Duodenal mucosa (tissue), 2 donors: Measurements from ENCODE around the gene LSM12.
"Not testable (repeated sequence)": the region's sequence is repeated elsewhere in the genome, so short reads cannot be mapped to it uniquely, and the experiment has no call there.

Experiments
- H3K27ac ChIP-seq: one replicate; pipeline ENCODE4 v1.7.0; 2013; ENCODE audit warnings: low read depth, low read length
- H3K27me3 ChIP-seq, 2 donors: one replicate each; pipeline ENCODE4 v1.7.0; 2013; ENCODE audit warnings: low read length in 2 of 2, control low read depth in 1 of 2; ENCODE audit not compliant: insufficient read depth in 2 of 2, control insufficient read depth in 1 of 2
- H3K36me3 ChIP-seq, 2 donors: one replicate each; pipeline ENCODE4 v1.7.0; 2013; ENCODE audit warnings: low read length in 2 of 2, control low read depth in 1 of 2; ENCODE audit not compliant: insufficient read depth in 2 of 2, control insufficient read depth in 1 of 2
- H3K4me1 ChIP-seq, 2 donors: one replicate each; pipeline ENCODE4 v1.7.0; 2013; ENCODE audit warnings: low read length in 2 of 2, control low read depth in 1 of 2; ENCODE audit not compliant: insufficient read depth in 2 of 2, control insufficient read depth in 1 of 2
- H3K4me3 ChIP-seq, 2 donors: one replicate each; pipeline ENCODE4 v1.7.0; 2013; ENCODE audit warnings: low read length in 2 of 2, low read depth in 1 of 2
- H3K9ac ChIP-seq, 2 donors: one replicate each; pipeline ENCODE4 v1.7.0; 2013; ENCODE audit warnings: low read length in 2 of 2, low read depth in 1 of 2
- H3K9me3 ChIP-seq, 2 donors: one replicate each; pipeline ENCODE4 v1.7.0; 2013; ENCODE audit warnings: low read length in 2 of 2, control low read depth in 1 of 2; ENCODE audit not compliant: control insufficient read depth in 1 of 2

The LSM12 gene

DNA sequence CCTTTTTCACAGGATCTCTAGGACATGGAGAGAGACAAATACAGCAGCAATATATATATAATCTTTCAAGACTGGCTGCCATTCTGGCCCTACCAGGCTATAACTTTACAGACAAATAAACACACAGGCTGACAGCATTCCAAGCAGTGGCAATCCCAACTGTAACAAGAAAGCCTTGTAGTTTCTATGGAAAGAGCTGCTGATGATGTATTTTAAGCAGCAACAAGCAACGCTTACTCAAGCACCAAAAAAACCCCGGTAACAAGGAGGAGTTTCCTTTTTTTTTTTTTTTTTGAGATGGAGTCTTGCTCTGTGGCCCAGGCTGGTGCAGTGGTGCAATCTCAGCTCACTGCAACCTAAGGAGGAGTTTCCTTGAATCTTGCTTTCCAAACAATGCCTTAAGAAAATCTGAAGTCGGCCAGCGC lies 23.2 kb downstream of the LSM12 start:
- Histone ChIP-seq H3K9ac (no peak overlapping the region), H3K4me3 (no peak overlapping the region), H3K4me1 (peaks cover 0 to 6% of the 10 kb centered on the region in 2 donors), H3K27me3 (no peaks in the 10 kb centered on the region), H3K9me3 (no peaks in the 10 kb centered on the region), H3K36me3 (peaks cover 8 to 26% of the 10 kb centered on the region in 2 donors), H3K27ac (no peak overlapping the region)

- peaks cover 0 to 6% of the 10 kb centered on the region in 2 donors for H3K4me1 ChIP-seq
Observed at GRCh38 chr17:44039829-44040635, 26.4 kb downstream of the LSM12 start.

DNA sequence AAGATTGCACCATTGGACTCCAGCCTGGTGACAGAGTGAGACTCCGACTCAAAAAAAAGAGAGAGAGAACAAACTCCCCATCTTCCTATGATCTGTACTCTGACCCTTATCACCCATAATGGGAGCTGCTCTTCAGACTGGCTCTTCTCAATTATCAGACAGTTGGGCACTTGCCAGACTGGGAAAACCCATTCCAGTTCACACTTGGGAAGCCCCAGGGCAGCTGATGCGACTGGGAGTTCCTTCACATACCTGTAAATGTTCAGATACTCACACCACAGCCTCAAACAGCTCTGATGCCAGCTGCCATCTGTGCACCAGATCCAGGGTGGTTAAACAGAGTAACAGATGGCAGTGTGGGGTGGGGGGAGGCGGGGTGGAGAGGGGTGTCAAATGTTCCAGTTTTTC lies 27.9 kb downstream of the LSM12 start:
- Histone ChIP-seq H3K9ac (no peak overlapping the region), H3K27ac (no peak overlapping the region), H3K4me1 (peaks cover 0 to 6% of the 10 kb centered on the region in 2 donors), H3K9me3 (no peaks in the 10 kb centered on the region), H3K27me3 (no peaks in the 10 kb centered on the region), H3K4me3 (no peak overlapping the region), H3K36me3 (peaks cover 30 to 41% of the 10 kb centered on the region in 2 donors)

More at GRCh38 chr17:44039829-44040635, 26.4 kb downstream of the LSM12 start:
- H3K36me3 ChIP-seq = peaks cover 25 to 37% of the 10 kb centered on the region in 2 donors
- no peaks in the 10 kb centered on the region for H3K27me3 ChIP-seq
- H3K9me3 ChIP-seq = no peaks in the 10 kb centered on the region
- no peak overlapping the region for H3K4me3 ChIP-seq
- H3K9ac ChIP-seq = no peak overlapping the region
- no peak overlapping the region for H3K27ac ChIP-seq

GRCh38 chr17:44037471-44037870 lies 29.0 kb downstream of the LSM12 start:
- Histone ChIP-seq H3K9ac (no peak overlapping the region), H3K36me3 (peaks cover 32 to 41% of the 10 kb centered on the region in 2 donors), H3K27ac (no peak overlapping the region), H3K4me3 (no peak overlapping the region), H3K4me1 (peaks cover 0 to 6% of the 10 kb centered on the region in 2 donors), H3K9me3 (no peaks in the 10 kb centered on the region), H3K27me3 (no peaks in the 10 kb centered on the region)

- H3K36me3 ChIP-seq = peaks cover 41 to 43% of the 10 kb centered on the region in 2 donors
- H3K27ac ChIP-seq, H3K9me3 ChIP-seq, H3K4me1 ChIP-seq, H3K4me3 ChIP-seq, H3K27me3 ChIP-seq, H3K9ac ChIP-seq: not testable (repeated sequence)
Observed at GRCh38 chr17:44034688-44035087, 31.8 kb downstream of the LSM12 start.

DNA sequence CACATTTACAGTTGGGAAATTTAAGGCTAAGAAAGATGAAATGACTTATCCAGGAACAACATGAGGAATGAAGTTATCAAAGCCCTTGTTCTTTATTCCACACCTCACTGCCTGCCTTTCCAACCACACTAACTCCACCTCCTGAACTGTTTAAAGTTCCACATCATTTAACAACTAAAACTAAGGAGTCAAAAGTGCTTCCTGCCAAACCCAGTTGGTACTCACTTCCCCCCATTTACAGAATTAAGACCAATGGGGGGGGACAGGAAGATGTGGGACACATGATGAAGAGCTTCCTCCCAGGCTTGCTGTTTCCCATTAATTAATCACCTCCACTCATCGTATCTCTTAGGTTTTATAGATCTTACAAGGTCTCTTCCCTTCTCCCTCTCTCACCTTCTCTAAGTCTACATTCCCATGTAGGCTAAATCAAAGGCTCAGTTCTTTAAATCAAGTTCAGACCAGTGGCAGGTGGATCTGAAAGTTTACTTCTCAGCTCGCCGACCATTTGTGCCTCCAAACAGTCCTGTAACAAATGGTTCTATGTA lies 32.5 kb downstream of the LSM12 start:
- no peak overlapping the region for H3K9ac ChIP-seq
- no peaks in the 10 kb centered on the region for H3K4me1 ChIP-seq
- no peaks in the 10 kb centered on the region for H3K27me3 ChIP-seq
- peaks cover 40 to 45% of the 10 kb centered on the region in 2 donors for H3K36me3 ChIP-seq
- H3K27ac ChIP-seq = no peak overlapping the region
- H3K4me3 ChIP-seq = no peak overlapping the region
- H3K9me3 ChIP-seq = no peaks in the 10 kb centered on the region

DNA sequence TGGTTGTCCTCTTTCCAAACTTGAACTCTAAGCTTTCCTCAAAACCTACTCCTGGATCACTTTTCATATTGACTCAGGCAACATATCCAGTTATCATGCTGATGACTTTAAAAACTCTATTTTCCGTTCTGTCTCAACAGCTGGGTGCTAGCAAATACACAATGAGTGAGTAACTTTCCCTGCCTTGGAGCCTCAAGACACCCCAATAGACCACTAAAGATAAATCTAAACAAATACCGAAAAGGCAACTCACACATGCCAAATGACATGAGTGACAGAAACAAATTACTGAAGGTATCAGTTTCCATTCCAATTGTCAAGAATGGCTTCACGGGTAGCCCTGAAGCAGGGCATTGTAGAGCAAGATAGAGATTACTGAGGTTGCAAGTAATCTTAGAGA lies 36.0 kb downstream of the LSM12 start:
- no peak overlapping the region for H3K27ac ChIP-seq

DNA sequence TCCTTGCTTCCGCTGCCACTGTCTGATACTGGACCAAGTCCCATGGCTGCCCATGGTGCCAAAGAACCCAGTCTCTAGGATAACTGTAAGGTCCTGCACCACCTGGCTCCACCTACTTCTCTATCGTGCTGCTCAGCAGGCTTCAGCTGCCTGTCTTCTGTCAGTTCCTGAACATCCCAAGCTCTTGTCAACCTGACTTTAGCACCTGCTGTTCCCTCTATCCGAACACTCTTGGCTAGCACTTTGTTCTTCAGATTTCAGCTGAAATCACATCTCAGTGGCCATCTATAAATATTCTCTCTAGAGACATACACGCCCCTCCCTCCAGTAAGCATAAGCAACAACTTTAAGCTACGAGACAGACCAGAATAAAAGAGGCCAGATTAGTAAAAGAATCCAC lies 36.7 kb downstream of the LSM12 start:
- H3K9ac ChIP-seq = no peak overlapping the region
- H3K27ac ChIP-seq = no peak overlapping the region
- no peaks in the 10 kb centered on the region for H3K4me1 ChIP-seq
- peaks cover 24 to 26% of the 10 kb centered on the region in 2 donors for H3K36me3 ChIP-seq
- H3K27me3 ChIP-seq = no peaks in the 10 kb centered on the region
- no peak overlapping the region for H3K4me3 ChIP-seq
- no peaks in the 10 kb centered on the region for H3K9me3 ChIP-seq

More for the DNA sequence above, 36.0 kb downstream of the LSM12 start:
- H3K9ac ChIP-seq = no peak overlapping the region
- H3K9me3 ChIP-seq = no peaks in the 10 kb centered on the region
- no peaks in the 10 kb centered on the region for H3K27me3 ChIP-seq
- H3K36me3 ChIP-seq = peaks cover 24 to 26% of the 10 kb centered on the region in 2 donors
- no peak overlapping the region for H3K4me3 ChIP-seq
- H3K4me1 ChIP-seq = no peaks in the 10 kb centered on the region

- no peak overlapping the region for H3K27ac ChIP-seq
- no peaks in the 10 kb centered on the region for H3K27me3 ChIP-seq
- H3K9me3 ChIP-seq = no peaks in the 10 kb centered on the region
- H3K4me3 ChIP-seq = no peak overlapping the region
- no peaks in the 10 kb centered on the region for H3K4me1 ChIP-seq
- no peak overlapping the region for H3K9ac ChIP-seq
- H3K36me3 ChIP-seq = peaks cover 10 to 19% of the 10 kb centered on the region in 2 donors
Observed at GRCh38 chr17:44024853-44025252, 41.6 kb downstream of the LSM12 start.

DNA sequence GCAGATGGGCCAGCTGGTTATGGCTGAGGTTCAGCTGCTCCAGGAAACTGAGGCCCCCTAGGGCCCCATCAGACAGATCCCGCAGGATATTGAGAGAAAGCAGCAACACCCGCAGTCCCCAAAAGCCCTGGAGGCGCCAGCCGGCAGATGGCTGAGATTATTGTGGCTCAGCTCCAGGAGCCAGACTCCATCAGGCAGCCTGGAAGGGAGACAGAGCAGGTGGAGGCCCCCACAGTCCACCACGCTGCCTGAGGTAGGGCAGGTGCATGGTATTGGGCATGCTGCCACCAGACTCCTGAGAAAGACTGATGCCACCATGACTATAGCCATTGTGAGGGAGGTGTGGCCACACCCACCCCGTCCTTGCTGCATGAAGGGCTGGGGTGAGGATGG lies 42.2 kb downstream of the LSM12 start:
- Histone ChIP-seq H3K9ac (no peak overlapping the region), H3K9me3 (no peaks in the 10 kb centered on the region), H3K4me3 (no peak overlapping the region), H3K27me3 (no peaks in the 10 kb centered on the region), H3K36me3 (peaks cover 10 to 16% of the 10 kb centered on the region in 2 donors), H3K4me1 (no peaks in the 10 kb centered on the region), H3K27ac (no peak overlapping the region)
